Thymus (tissue), 11 donors: ENCODE results near the gene SLC26A6. TPM values are rescaled to one million over a fixed set of nuclear protein-coding genes. Genes with fewer than 3 reads are reported as not detected.

Source experiments
- DNase-seq, 9 donors: peaks; one replicate each; pipeline ENCODE4 v3.0.0-alpha.2; 2013; ENCODE audit warnings: low spot score in 9 of 9, low read depth in 6 of 9, missing footprints in 1 of 9
- H3K27ac ChIP-seq, 2 donors: one replicate each; pipeline ENCODE4 v1.5.1; 2013; ENCODE audit warnings: control low read depth in 1 of 2, low read depth in 1 of 2, low read length in 1 of 2, mild to moderate bottlenecking in 1 of 2, moderate library complexity in 1 of 2
- H3K27me3 ChIP-seq, 2 donors: one replicate each; pipeline ENCODE4 v1.5.1; 2013; ENCODE audit warnings: low read length in 1 of 2; ENCODE audit not compliant: control insufficient read depth in 2 of 2, insufficient read depth in 1 of 2
- H3K36me3 ChIP-seq, 2 donors: one replicate each; pipeline ENCODE4 v1.5.1; 2013; ENCODE audit warnings: low read length in 1 of 2, mild to moderate bottlenecking in 1 of 2, moderate library complexity in 1 of 2; ENCODE audit not compliant: control insufficient read depth in 2 of 2, insufficient read depth in 2 of 2
- H3K4me1 ChIP-seq, 2 donors: one replicate each; pipeline ENCODE4 v1.5.1; 2013; ENCODE audit warnings: low read length in 2 of 2; ENCODE audit not compliant: control insufficient read depth in 2 of 2, insufficient read depth in 2 of 2
- H3K4me3 ChIP-seq, 2 donors: one replicate each; pipeline ENCODE4 v1.5.1; 2013; ENCODE audit warnings: low read length in 2 of 2, control low read depth in 1 of 2, mild to moderate bottlenecking in 1 of 2
- H3K9me3 ChIP-seq, 2 donors: one replicate each; pipeline ENCODE4 v1.5.1; 2013; ENCODE audit warnings: low read length in 1 of 2, mild to moderate bottlenecking in 1 of 2; ENCODE audit not compliant: control insufficient read depth in 2 of 2, insufficient read depth in 1 of 2
- WGBS: extraction: QIAGEN DNeasy Blood & Tissue Kit; methylation state at CpG from one replicate; pipeline ENCODE4 v1.1.7; 2013; 5-methylcytosine and 5-hydroxymethylcytosine counted together
- polyA plus RNA-seq: library from polyadenylated mRNA; stranded (reverse); fragments of 200-250 nt; gene quantifications from one replicate; pipeline ENCODE4 v1.2.3, GENCODE V29; 2013
- total RNA-seq: library from RNA; stranded (reverse); fragments of 120-200 nt; gene quantifications from one replicate; pipeline ENCODE4 v1.2.4, GENCODE V29; 2013
- donor health status: healthy.

Gene SLC26A6
- total and polyA plus RNA-seq, 2 donors, result 8.9 to 24.7 TPM

DNA sequence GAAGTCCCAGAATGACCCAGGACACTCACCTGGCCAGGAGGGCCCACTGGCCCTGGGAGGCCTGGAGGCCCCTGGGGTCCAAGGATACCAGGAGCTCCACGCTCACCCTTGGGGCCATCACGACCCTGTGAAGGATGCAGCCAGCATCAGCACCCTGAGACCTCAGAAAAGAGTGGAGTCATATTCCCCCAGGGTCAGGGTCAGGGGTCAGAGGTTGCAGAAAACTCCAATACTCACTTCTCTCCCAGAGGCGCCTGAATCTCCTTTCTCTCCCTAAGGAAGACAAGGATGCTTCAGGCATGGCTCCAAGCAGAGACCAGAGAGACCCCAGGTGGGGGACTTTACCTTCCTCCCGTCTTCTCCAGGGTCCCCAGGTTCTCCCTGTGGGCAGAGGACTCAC lies 58.6 kb downstream of the SLC26A6 start:
- DNase-seq, result no peak
- Histone ChIP-seq H3K4me3 (no peak overlapping the region), H3K4me1 (no peaks in the 10 kb centered on the region), H3K36me3 (no peaks in the 10 kb centered on the region), H3K27ac (no peak overlapping the region), H3K27me3 (no peaks in the 10 kb centered on the region), H3K9me3 (no peaks in the 10 kb centered on the region)
- WGBS, result 91% methylated on average over 4 of the region's 4 CpGs

Other genes with a start within 250 kb of the SLC26A6 start
- 7.7 TPM for gene PLXNB1, start 205.4 kb downstream of the SLC26A6 start, total RNA-seq
- gene PLXNB1, start 205.4 kb downstream of the SLC26A6 start, polyA plus RNA-seq, result 112 TPM
- 17.8 TPM for gene CCDC51, start 195.3 kb downstream of the SLC26A6 start, total RNA-seq
- gene CCDC51, start 195.3 kb downstream of the SLC26A6 start, polyA plus RNA-seq, result 14.1 TPM
- 660 TPM for gene TMA7, start 195.2 kb downstream of the SLC26A6 start, total RNA-seq
- gene TMA7, start 195.2 kb downstream of the SLC26A6 start, polyA plus RNA-seq, result 735 TPM
- 6.2 TPM for gene ATRIP, start 188.7 kb downstream of the SLC26A6 start, total RNA-seq
- 8.4 TPM for gene ATRIP, start 188.7 kb downstream of the SLC26A6 start, polyA plus RNA-seq
- 115 TPM for gene SHISA5, start 131.3 kb downstream of the SLC26A6 start, total RNA-seq
- 104 TPM for gene SHISA5, start 131.3 kb downstream of the SLC26A6 start, polyA plus RNA-seq
- 6.1 TPM for gene PFKFB4, start 78.7 kb downstream of the SLC26A6 start, total RNA-seq
- 3.5 TPM for gene PFKFB4, start 78.7 kb downstream of the SLC26A6 start, polyA plus RNA-seq
- 0.09 TPM for gene UCN2, start 71.7 kb downstream of the SLC26A6 start, total RNA-seq
- gene UCN2, start 71.7 kb downstream of the SLC26A6 start, polyA plus RNA-seq, result 4.7 TPM
- gene COL7A1, start 40.1 kb downstream of the SLC26A6 start, total RNA-seq, result 4.4 TPM
- 273 TPM for gene COL7A1, start 40.1 kb downstream of the SLC26A6 start, polyA plus RNA-seq
- gene UQCRC1, start 25.8 kb downstream of the SLC26A6 start, total RNA-seq, result 159 TPM
- 108 TPM for gene UQCRC1, start 25.8 kb downstream of the SLC26A6 start, polyA plus RNA-seq
- not detected for gene TMEM89, start 13.7 kb downstream of the SLC26A6 start, total RNA-seq
- gene TMEM89, start 13.7 kb downstream of the SLC26A6 start, polyA plus RNA-seq, result 0.23 TPM
- 0.38 TPM for gene CELSR3, start 27.4 kb upstream of the SLC26A6 start, total RNA-seq
- gene CELSR3, start 27.4 kb upstream of the SLC26A6 start, polyA plus RNA-seq, result 1.4 TPM
- gene NCKIPSD, start 50.5 kb upstream of the SLC26A6 start, total RNA-seq, result 8.8 TPM
- 7.0 TPM for gene NCKIPSD, start 50.5 kb upstream of the SLC26A6 start, polyA plus RNA-seq
- gene IP6K2, start 81.8 kb upstream of the SLC26A6 start, total RNA-seq, result 98.4 TPM
- gene IP6K2, start 81.8 kb upstream of the SLC26A6 start, polyA plus RNA-seq, result 134 TPM
- gene PRKAR2A, start 212.4 kb upstream of the SLC26A6 start, total RNA-seq, result 8.0 TPM
- 7.5 TPM for gene PRKAR2A, start 212.4 kb upstream of the SLC26A6 start, polyA plus RNA-seq